GM21528 (cell line): ENCODE data around the gene ANKRD44.
"Not testable (repeated sequence)": the region's sequence is repeated elsewhere in the genome, so short reads cannot be mapped to it uniquely, and the experiment has no call there.

Source experiments
- ATAC-seq: cut with Tn5 transposase; IDR thresholded peaks from one replicate; pipeline ENCODE4 v1.9.1; 2021; ENCODE audit warnings: mild to moderate bottlenecking, moderate library complexity; ENCODE audit not compliant: unreplicated experiment, low FRiP score

The ANKRD44 gene

DNA sequence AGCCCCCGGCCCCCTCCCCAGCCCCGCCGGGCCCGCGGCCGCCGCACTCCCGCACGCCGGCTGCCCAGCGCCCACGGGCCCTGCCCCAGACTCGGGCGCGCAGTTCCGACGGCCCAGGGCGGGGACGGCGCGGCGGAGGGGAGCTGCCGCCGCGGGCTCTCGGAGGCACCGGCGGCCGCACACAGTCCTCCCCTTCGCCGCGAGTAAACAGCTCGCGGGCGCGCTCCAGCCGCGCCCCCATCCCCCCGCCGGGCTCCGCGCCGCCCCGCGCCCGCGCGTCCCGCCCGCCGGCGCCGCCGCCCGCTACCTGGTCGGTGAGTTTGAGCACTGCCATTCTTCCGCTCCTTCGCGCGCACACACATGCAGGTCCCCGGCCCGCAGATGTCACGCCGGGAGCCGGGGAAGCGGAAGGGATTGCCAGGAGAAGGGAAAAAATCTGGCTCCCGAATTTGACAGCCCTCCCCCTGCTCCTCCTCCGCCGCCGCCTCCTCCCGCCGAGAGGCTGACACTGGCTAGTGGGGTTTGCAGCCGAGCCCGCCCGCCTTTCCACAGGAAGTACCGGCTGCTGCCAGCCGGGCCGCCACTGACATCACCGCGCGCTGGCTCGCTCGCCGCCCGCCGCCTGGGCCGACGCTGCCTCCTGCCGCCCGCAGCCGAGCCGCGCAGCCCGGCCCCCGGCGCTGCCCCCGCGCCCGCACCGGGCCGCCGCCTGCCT lies at the start of gene ANKRD44:
TSS of gene ANKRD44 (minus strand) at position 510 of the 715 bp plus-strand sequence. CDS start at position 334, 176 bp downstream.
- ATAC-seq: peak; percentile 68

DNA sequence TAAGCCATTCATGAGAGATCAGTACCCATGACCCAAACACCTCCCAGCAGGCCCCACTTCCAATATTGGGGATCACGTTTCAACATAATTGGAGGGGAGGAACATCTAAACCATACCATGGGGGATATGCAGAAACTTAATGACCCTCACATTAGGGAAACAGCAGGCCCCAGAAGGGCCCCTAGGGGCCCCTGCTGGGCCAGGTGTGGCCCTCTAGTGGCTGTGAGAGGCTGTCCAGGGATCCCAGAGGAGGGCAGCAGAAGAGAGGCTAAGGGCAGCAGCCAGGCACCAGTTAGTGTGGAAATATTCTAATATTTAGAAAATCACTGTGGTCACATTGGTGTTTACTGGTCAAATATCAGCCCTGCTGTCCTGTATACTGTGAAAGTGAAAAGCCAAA lies 49.3 kb upstream of the ANKRD44 start:
- no peak for ATAC-seq

DNA sequence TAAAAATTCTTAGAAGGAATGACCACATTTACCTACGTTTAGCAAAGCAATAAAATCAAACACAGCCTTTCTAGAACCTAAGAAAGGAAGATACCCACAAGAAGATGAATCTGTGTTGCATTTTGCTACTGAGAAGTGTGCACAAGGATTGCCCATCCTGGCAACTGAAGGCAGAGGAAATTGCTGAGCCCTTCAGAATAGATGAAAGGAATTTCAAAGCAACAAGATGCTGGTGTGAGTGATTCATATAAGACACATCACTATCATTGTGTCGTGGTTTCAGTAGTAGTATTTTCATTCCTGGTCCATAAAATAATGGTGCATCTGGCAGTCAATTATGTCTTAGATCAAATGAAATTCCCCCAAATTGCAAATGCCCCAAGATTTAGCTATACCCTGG lies 48.4 kb upstream of the ANKRD44 start:
- no peak for ATAC-seq

DNA sequence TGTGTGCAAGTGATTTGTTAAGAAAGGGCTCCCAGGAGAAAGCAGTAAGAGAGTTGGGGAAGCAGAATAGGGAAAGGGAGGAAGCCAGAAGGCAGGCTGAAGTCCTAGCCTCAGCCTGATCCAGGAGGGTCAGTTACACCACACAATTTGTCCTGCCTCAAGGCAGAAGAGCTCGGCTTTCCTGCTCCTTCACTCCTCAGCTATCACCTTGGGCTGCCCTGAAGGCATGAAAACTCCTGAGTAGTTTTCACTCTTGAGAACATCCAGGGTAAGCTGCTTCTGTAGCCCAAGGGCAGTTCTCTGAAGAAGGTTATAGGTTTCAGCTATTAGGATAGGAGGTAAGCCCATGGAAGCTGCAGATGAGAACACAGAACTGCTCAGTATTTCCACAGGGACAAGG lies 47.4 kb upstream of the ANKRD44 start:
- no peak for ATAC-seq

DNA sequence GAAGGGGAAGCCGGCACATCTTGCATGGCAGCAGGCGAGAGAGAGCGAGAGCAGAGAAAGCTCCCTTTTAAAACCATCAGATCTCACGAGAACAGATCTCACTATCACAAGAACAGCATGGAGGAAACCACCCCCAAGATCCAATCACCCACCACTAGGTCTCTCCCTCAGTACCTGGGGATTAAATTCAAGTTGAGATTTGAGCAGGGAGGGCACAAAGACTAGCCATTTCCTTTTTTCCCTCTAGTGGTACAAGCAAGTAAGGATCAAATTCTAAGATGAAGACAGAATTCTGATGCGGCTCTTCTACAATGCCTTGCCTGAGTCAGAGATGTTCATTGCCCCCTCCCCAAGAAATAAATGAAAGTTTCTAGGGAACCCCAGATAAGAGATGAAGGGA lies 45.6 kb upstream of the ANKRD44 start:
- no peak for ATAC-seq

DNA sequence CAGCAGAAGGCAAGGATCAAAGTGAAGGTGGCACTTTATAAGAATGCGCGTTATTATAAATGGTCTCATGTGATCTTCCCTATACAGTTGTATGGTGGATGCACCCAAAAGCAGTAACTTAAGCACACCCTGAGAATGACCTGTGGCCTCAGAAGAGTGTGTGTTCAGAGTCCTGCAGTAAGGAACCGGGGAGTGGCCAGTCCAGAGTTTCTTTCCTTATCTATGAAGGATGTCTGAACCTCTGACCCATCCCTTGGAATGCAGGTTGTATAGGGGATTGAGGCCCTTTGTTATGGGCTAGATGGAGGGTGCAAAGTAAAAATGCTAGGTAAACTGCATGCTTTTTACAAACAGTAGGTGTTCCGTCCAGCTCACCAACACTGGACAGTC lies 43.6 kb upstream of the ANKRD44 start:
- ATAC-seq: no peak

DNA sequence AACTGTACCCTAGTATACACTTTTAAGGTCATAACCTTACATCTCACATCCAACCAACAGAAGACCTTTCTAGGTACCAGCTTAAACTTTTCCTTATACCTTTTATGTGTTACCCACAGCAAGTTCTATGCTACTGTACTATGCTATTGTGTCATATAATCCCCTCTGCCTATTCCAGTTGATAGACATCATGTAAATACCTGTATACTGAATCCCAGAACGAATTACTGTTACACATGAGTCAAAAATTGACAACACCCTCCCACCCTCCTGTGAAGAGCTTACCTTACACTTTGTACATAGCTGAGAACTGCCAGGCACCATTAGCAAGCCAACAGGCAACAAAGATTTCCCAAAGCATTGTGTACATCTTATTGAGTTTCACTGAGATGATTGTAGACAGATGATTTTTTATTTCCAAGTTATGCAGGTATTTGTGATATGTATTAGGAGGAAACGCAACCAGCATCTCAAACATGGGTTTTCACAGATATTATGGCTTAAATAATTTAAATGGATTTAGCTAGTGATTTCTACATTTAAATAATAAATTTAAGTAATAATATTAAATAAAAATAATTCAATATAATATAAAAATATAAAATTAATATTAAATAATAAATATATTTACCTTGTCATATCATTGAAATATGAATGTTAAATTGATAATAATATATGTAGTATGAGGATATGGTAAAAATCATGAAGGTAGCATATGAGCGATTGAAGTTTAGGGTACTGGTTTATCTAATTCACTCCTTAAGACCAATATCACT lies 43.0 kb upstream of the ANKRD44 start:
- no peak for ATAC-seq

DNA sequence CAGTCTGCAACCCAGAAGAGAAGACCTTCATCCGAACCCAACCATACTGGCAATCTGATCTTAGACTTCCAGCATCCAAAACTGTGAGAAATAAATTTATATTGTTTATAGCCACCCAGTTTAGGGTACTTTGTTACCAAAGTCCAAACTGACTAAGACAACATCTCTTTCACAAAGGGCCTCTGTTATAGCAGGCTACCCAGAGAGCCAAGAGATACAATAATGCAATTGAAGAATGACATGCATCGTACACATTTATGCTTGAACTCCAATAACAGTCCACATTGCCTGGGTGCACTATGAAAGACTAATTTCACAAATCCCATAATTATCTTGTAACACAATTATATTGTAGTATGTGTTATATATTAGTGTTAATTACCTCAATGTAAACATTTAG lies 39.1 kb upstream of the ANKRD44 start:
- ATAC-seq: no peak

DNA sequence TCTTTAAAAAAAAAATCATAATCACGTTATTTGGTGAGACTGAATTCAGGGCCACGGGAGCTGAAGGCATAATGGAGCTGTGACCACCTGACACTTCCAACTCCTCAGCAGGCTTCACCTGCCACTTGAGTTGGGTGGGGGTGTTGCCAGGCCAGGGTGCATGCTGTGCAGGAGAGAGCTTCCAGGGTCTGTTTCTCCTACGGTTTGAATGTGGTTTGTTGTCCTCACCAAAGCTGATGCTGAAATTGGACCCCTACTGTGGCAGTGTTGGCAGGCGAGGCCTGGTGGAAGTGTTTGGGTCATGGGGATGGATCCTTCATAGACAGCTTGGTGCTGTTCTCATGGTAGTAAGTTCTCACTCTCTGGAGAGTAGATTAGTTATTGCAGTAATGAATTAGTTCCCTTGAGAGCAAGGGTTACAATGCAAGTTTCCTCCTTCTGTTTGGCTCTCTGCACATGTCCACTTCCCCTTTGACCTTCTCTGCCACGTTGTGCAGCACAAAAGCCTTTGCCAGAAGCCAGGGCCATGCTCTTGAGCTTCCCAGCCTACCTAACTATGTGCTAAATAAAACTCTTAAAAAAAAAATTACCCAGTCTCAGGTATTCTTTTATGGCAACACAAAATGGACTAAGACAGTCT lies 38.3 kb upstream of the ANKRD44 start:
- ATAC-seq: no peak

DNA sequence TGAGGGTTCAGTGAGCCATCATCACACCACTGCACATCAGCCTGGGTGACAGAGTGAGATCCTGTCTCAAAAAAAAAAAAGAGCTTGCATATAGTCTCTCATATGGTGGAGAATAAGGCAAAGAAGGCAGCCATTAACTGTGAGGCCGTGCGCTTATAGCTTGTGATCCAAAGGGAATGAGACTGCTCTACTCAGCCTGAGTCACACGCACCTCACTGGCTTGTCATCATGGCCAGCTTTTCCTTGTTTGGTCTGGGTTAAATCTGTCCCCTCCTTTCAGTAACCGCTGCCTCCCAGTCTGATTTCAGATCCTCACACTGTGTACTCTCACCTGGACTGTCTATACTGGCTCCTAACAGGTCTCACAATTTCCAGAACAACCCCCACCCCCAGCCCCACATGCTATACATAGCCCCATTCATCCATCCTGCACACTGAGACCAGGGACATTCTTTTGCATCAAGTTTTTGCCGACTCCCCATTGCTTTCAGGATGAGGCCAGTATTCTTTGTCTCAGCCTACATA lies 35.3 kb upstream of the ANKRD44 start:
- ATAC-seq: no peak

DNA sequence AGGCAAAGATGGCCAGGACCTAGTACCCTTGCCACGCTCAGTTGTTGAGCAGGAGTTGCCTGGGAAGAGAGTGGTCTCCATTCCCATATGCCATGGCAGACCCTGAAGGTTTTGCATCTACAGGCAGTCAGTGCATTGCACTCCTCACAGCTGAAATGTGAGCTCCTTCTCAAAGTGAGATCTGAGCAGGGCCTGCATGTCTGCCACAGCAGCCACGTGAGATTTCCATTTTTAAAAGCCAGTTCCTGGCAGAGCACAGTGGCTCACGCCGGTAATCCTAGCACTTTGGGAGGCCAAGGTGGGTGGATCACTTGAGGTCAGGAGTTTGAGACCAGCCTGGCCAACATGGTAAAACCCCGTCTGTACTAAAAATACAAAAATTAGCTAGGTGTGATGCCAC lies 33.4 kb upstream of the ANKRD44 start:
- not testable (repeated sequence) for ATAC-seq

DNA sequence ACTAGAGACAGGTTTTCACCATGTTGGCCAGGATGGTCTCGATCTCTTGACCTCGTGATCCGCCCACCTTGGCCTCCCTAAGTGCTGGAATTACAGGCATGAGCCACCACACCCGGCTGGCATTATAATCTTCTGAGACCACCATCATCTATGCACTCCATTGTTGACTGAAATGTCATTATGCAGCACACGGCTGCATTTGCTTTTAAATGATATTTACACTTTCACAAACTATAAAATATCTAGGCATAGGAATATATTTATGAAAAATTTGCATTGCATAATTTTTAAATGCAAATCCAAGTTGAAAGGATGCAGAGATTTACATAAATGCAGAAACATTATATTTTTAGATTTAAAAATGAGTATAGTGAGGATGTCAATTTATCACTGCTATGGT lies 30.0 kb upstream of the ANKRD44 start:
- ATAC-seq: no peak

DNA sequence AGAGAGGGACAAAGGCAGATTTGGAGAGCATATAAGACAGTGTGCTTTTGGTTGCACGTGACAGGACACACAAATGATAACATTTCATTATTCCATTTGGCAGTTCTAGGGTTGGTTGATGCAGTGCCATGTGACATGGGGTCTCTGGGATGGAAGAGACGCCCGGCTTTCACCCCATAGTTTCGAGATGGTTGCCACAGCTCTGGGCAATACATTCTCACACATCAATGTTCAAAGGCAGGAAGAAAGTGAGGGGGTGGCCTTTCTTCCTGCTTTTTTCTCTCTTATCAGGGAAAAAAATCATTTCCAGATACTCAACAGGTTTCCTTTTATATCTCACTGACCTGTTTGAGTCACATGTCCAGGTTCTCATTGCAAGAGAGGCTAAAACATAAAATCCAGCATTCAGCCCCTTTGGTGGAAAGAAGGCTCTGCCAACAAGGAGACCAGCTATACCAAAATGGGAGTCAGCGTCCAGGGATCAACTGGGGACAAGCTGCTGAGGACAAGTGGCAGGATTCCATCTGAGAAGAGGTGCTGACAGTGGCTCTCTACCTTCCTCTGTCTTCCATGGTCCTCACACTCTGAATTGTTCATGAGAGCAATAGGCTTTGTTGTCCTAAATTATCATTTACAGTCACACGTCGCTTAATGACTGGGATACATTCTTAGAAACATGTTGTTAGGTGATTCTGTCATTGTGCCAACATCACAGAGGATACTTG lies 29.1 kb upstream of the ANKRD44 start:
- no peak for ATAC-seq

DNA sequence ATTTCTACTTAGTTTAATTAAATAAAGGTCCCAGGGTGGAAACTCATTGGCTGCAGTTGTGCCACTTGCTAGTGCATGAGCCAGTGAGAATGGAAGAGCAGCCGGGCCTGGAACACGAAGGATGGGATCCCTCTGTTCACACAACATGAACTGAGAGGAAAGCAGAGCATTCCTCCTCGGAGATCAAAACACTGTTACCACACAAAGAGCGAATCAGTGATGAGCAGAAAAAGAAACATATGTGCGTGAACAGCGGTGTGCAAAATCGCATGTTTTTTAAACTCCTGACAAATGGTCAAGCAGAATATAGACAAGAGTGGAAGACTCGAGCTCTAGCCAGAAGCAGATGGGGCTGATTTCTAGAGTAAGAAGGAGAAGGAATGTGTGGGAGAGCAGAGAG lies 28.4 kb upstream of the ANKRD44 start:
- no peak for ATAC-seq

DNA sequence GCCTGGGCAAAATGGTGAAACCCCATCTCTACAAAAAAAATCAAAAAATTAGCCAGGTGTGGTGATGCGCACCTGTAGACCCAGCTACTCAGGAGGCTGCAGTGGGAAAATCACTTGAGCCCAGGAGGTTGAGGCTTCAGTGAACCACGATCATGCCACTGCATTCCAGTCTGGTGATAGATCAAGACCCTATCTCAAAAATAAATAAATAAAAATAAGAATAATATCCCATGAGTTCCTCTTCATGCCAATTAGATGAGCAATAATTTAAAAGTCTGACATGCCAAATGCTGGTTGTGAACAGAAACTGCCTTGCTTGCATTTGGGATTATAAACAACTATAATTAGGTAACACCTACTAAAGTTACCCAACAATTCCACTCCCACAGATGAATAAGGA lies 22.1 kb upstream of the ANKRD44 start:
- no peak for ATAC-seq

DNA sequence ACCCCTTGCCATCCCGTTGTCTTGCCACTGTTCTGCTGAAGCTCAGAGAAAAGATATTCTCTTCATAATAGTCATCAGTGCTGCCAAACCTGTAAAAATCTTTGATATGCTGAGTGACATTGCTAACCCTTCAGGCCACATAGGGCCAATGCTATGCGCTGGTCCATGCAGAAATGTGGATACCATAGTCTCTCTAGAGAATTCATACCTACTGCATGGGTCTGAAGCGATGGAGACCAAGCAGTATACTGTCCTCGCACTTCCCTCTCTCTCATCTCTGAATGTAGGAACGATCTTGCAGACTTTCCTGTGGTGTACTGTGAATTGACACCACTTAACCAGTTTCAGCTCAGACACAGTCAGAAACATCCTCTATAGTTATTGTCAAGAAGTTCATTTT lies 17.9 kb upstream of the ANKRD44 start:
- ATAC-seq: no peak

DNA sequence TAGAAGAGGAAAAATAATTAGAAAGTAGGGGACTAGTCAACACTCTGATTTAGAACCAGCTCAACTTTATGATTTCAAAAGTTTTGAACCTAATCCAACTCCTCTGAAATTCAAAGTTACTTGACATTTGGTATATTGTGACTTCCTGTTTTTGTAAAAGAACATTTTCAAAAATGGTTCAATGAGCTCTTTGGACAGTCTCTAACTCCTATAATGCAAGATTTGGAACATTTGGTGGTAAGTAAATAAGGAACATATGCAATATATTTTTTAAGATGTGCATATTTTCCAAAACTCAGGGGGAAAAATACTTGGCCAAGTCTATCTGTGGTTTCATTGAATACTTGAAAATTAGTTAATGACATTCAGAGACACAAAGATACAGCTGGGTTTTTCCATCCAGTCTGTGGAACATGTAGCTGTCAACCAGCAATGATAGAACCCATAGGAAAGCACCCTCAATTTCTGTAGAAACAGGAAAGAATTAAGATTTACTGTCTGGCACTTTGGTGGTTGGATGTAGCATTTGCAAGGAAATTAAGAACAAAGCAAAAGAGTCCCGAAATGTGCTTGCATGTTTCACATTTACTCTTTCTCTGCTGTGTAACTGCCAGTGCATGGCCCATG lies 17.0 kb upstream of the ANKRD44 start:
- no peak for ATAC-seq

DNA sequence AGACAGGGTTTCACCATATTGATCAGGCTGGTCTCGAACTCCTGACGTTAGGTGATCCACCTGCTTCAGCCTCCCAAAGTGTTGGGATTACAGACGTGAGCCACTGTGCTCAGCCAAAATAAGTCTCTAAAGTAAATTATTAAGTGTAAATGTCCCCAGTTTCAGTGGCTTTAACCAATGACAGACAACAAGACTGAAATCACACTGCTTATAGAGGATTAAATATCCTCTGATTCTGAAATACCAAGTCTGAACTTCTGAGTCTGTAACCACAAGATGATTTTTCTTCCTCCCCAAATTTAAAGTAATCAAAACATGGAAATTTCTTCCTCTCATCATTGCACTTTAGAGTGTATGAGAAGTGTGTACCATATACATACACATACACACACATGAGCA lies 16.5 kb upstream of the ANKRD44 start:
- ATAC-seq: no peak

DNA sequence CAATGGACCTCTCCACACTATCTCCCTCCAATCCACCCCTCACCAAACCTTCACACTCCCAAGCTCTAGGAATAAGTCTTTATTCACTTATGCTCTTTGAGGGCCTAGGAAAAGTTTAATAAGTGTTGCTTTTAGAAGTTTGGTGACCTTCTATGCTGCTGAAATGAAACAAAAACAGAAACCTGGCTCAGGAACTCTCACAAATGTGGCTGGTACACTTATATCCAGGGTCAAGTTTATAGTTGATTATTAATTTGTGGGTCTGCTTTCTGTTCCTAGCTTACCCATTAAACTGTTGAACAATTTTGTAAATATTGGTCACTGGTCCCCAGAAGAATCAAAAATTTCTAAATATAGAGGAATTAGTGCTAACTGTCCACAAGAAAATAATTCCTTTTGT lies 14.2 kb upstream of the ANKRD44 start:
- peak; percentile 93 for ATAC-seq
